Central memory CD8-positive, alpha-beta T cell (primary cell): ENCODE data around the gene ADGRA1.
"Not testable (repeated sequence)": the region's sequence is repeated elsewhere in the genome, so short reads cannot be mapped to it uniquely, and the experiment has no call there.

Experiments
- ATAC-seq: fragments of 150-1000 bp; cut with Tn5 transposase; replicated peaks from 2 replicates; pipeline ENCODE4 v1.10.0; 2022; ENCODE audit warnings: mild to moderate bottlenecking, moderate FRiP score, moderate number of reproducible peaks; ENCODE audit not compliant: poor library complexity, severe bottlenecking; ENCODE audit errors: extremely low read depth
- DNase-seq, 2 donors: peaks; one replicate each; pipeline ENCODE4 v3.0.0; 2021; ENCODE audit warnings: low spot score in 2 of 2
- H3K27ac Mint-ChIP-seq: one replicate; pipeline ENCODE4 v1.8.0; 2022; ENCODE audit warnings: low read depth, mild to moderate bottlenecking, moderate library complexity, mixed read lengths
- H3K27me3 Mint-ChIP-seq: one replicate; pipeline ENCODE4 v1.8.0; 2022; ENCODE audit warnings: mixed read lengths
- H3K36me3 Mint-ChIP-seq: one replicate; pipeline ENCODE4 v1.8.0; 2022; ENCODE audit warnings: mild to moderate bottlenecking, moderate library complexity, mixed read lengths; ENCODE audit not compliant: insufficient read depth
- H3K4me1 Mint-ChIP-seq: one replicate; pipeline ENCODE4 v1.8.0; 2022; ENCODE audit warnings: mixed read lengths
- H3K4me3 Mint-ChIP-seq: one replicate; pipeline ENCODE4 v1.8.0; 2022; ENCODE audit warnings: mild to moderate bottlenecking, moderate library complexity, mixed read lengths
- H3K9me3 Mint-ChIP-seq: one replicate; pipeline ENCODE4 v1.8.0; 2022; ENCODE audit warnings: mixed read lengths

ADGRA1 gene

GRCh38 chr10:133167693-133168616 lies 80.2 kb downstream of the ADGRA1 start:
- Mint-ChIP-seq H3K27me3 (peaks cover 24% of the 10 kb centered on the region), H3K9me3 (no peaks in the 10 kb centered on the region), H3K4me1 (peaks cover under 1% of the 10 kb centered on the region), H3K4me3 (no peak overlapping the region), H3K27ac (no peak overlapping the region), H3K36me3 (no peaks in the 10 kb centered on the region)
- DNase-seq (no peak), ATAC-seq (no peak)

GRCh38 chr10:133168617-133169031 lies 80.9 kb downstream of the ADGRA1 start:
- Mint-ChIP-seq H3K4me1 (no peaks in the 10 kb centered on the region), H3K27ac (no peak overlapping the region), H3K27me3 (peaks cover 24% of the 10 kb centered on the region), H3K4me3 (no peak overlapping the region), H3K9me3 (no peaks in the 10 kb centered on the region), H3K36me3 (no peaks in the 10 kb centered on the region)
- DNase-seq (no peak), ATAC-seq (no peak)

- Mint-ChIP-seq H3K27ac (no peak overlapping the region), H3K27me3 (peaks cover 20% of the 10 kb centered on the region), H3K36me3 (no peaks in the 10 kb centered on the region), H3K4me3 (no peak overlapping the region), H3K9me3 (no peaks in the 10 kb centered on the region), H3K4me1 (no peaks in the 10 kb centered on the region)
- ATAC-seq (no peak), DNase-seq (no peak)
Observed at GRCh38 chr10:133169173-133169947, 81.6 kb downstream of the ADGRA1 start.

- no peaks in the 10 kb centered on the region for H3K9me3 Mint-ChIP-seq
- H3K36me3 Mint-ChIP-seq = no peaks in the 10 kb centered on the region
- no peak overlapping the region for H3K27ac Mint-ChIP-seq
- no peaks in the 10 kb centered on the region for H3K4me1 Mint-ChIP-seq
- no peak for ATAC-seq
- no peak for DNase-seq
- H3K27me3 Mint-ChIP-seq = peaks cover 20% of the 10 kb centered on the region
- H3K4me3 Mint-ChIP-seq = no peak overlapping the region
Observed at GRCh38 chr10:133170092-133170491, 82.4 kb downstream of the ADGRA1 start.

- Mint-ChIP-seq H3K4me1 (peaks cover 7% of the 10 kb centered on the region), H3K4me3 (no peak overlapping the region), H3K9me3 (peaks cover 10% of the 10 kb centered on the region), H3K27ac (no peak overlapping the region), H3K27me3 (peaks cover 20% of the 10 kb centered on the region), H3K36me3 (no peaks in the 10 kb centered on the region)
- ATAC-seq = no peak
- no peak for DNase-seq
Observed at GRCh38 chr10:133173860-133174640, 86.3 kb downstream of the ADGRA1 start.

GRCh38 chr10:133174689-133175263 lies 87.1 kb downstream of the ADGRA1 start:
- H3K27me3 Mint-ChIP-seq = peaks cover 20% of the 10 kb centered on the region
- peaks cover 10% of the 10 kb centered on the region for H3K9me3 Mint-ChIP-seq
- no peak overlapping the region for H3K4me3 Mint-ChIP-seq
- no peak for ATAC-seq
- H3K36me3 Mint-ChIP-seq = no peaks in the 10 kb centered on the region
- no peak overlapping the region for H3K27ac Mint-ChIP-seq
- no peak for DNase-seq
- H3K4me1 Mint-ChIP-seq = peaks cover 7% of the 10 kb centered on the region

- DNase-seq, H3K27ac Mint-ChIP-seq, H3K4me3 Mint-ChIP-seq, H3K4me1 Mint-ChIP-seq, H3K36me3 Mint-ChIP-seq, ATAC-seq: not testable (repeated sequence)
- peaks cover 20% of the 10 kb centered on the region for H3K27me3 Mint-ChIP-seq
- peaks cover 10% of the 10 kb centered on the region for H3K9me3 Mint-ChIP-seq
Observed at GRCh38 chr10:133175624-133176023, 87.9 kb downstream of the ADGRA1 start.

GRCh38 chr10:133176546-133176945 lies 88.8 kb downstream of the ADGRA1 start:
- H3K27ac Mint-ChIP-seq = no peak overlapping the region
- H3K4me3 Mint-ChIP-seq = no peak overlapping the region
- ATAC-seq (no peak), DNase-seq (no peak)
- H3K4me1 Mint-ChIP-seq = peaks cover 7% of the 10 kb centered on the region
- H3K9me3 Mint-ChIP-seq = peaks cover 10% of the 10 kb centered on the region
- H3K27me3 Mint-ChIP-seq = peaks cover 20% of the 10 kb centered on the region
- no peaks in the 10 kb centered on the region for H3K36me3 Mint-ChIP-seq

GRCh38 chr10:133177380-133178157 lies 89.8 kb downstream of the ADGRA1 start:
- no peak overlapping the region for H3K27ac Mint-ChIP-seq
- H3K27me3 Mint-ChIP-seq = peaks cover 11% of the 10 kb centered on the region
- DNase-seq (no peak), ATAC-seq (no peak)
- peaks cover 7% of the 10 kb centered on the region for H3K4me1 Mint-ChIP-seq
- no peak overlapping the region for H3K4me3 Mint-ChIP-seq
- H3K9me3 Mint-ChIP-seq = peaks cover 10% of the 10 kb centered on the region
- H3K36me3 Mint-ChIP-seq = no peaks in the 10 kb centered on the region

GRCh38 chr10:133178357-133179127 lies 90.8 kb downstream of the ADGRA1 start:
- no peak for ATAC-seq
- peaks cover 7% of the 10 kb centered on the region for H3K4me1 Mint-ChIP-seq
- H3K27me3 Mint-ChIP-seq = peaks cover 1% of the 10 kb centered on the region
- no peak overlapping the region for H3K27ac Mint-ChIP-seq
- H3K9me3 Mint-ChIP-seq = peaks cover 10% of the 10 kb centered on the region
- no peaks in the 10 kb centered on the region for H3K36me3 Mint-ChIP-seq
- no peak for DNase-seq
- no peak overlapping the region for H3K4me3 Mint-ChIP-seq

GRCh38 chr10:133179128-133179520 lies 91.4 kb downstream of the ADGRA1 start:
- ATAC-seq = no peak
- Mint-ChIP-seq H3K27ac (no peak overlapping the region), H3K27me3 (no peaks in the 10 kb centered on the region), H3K4me1 (peaks cover 7% of the 10 kb centered on the region), H3K4me3 (no peak overlapping the region), H3K9me3 (peaks cover 10% of the 10 kb centered on the region), H3K36me3 (no peaks in the 10 kb centered on the region)
- no peak for DNase-seq
